ENCODE data around the gene NTM.
"Not testable (repeated sequence)": the region's sequence is repeated elsewhere in the genome, so short reads cannot be mapped to it uniquely, and the experiment has no call there.

NTM gene

DNA sequence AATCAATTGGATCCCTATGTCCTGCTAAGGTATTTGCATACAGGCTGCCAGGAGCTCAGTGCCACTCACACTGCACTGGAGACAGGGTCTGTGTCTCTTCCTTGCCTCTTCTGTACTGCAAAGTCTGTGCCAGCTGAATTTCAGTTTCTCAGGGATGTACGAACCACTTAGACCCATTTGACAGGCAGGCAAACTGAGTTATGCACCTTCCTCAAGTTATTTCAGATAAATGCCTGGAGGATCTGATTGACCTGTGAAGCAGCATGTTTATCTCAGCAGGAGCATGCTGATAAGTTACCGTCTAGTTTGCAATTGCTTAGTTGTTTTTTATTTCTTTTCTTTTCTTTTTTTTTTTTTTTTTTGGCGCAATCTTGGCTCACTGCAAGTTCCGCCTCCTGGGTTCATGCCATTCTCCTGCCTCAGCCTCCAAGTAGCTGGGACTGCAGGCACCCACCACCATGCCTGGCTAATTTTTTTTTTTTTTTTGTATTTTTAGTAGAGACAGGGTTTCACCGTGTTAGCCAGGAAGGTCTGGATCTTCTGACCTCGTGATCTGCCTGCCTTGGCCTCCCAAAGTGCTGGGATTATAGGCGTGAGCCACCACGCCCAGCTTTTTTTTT, 54.0 kb downstream of the NTM start:
- not testable (repeated sequence) for DNase-seq

GRCh38 chr11:131425285-131425684, 54.9 kb downstream of the NTM start:
- no peak for DNase-seq

DNA sequence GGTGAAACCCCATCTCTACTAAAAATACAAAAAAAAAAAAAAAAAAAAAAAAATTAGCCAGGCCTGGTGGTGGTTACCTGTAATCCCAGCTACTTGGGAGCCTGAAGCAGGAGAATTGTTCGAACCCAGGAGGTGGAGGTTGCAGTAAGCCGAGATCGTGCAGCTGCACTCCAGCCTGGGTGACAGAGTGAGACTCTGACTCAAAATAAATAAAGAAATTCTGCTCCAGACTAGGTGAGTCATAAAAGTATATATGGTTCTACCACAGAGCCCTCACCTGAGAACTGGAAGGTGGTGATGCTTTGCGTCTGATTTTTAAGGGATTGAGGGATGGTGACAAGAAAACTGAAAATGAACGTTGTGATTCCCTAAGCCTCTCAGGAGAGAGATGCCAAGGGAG, 58.4 kb downstream of the NTM start:
- no peak for DNase-seq

DNA sequence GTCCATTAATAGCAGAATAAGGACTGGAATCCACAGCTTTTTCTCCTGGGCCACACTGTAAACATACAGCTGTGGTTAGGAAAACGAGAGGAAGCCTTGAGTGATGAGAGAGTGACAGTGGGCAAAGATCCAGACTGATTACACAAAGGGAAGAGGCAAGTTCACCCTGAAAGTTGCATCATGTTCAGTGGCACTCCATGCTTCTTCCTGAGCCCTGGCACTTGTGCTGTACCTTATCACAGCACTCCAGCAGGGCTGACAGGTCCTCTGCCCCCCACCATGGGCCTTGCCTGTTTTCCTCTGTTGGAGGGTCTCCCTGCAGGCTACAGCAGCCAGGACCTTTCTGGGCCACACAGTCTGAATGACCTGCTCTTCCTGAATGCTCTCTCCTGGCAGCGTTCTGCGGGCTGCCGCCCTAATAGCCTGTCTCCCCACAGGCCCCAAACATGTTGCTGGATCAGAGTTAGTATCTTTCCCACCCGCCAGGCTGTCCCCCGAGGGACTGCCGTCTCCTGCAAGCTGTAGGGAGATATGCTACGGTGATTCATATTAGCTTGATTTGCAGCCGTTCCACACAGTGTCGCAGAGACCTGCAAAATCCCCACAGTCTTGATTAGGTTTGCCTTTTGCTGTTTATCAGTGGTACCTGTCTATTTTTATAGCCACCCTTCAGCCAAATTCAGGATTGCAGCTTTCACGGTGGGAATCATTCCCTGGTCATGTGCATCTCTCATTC, 60.2 kb downstream of the NTM start:
- peak; percentile 17 for DNase-seq

DNA sequence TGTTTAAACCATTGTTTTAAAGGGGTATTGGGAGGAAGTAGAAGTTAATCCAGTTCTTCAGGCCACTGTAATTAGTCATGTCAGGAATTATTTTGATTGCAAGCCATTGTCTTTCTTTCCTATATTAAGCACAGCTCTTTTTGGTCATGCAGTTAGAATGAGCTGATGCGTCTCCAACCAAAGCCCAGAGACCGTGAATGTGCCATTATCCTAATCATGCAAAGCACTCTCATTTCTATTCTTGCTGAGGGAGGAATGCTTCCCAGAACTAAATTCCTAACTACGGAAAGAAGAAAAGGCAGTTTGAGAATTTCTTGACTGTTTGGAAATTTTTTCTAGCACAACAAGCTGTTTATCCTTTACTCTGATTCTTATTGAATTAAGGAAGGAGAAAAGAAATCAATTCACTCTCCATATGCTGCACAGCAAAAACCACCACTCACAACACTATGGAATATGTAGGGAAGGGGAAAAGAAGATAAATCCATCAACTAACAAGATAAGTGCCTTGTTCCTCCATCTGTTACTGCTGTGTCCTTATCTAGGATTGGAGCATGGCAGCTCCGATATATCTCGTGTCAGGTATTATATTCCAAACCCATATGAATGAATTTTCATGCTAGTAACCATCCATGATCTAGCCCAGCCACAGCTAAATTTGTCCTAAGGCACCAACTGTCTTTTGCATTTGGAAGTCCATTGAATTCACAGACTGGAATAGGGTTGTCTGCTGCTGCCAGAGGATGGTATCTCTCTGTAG, 70.8 kb downstream of the NTM start:
- DNase-seq, result no peak

DNA sequence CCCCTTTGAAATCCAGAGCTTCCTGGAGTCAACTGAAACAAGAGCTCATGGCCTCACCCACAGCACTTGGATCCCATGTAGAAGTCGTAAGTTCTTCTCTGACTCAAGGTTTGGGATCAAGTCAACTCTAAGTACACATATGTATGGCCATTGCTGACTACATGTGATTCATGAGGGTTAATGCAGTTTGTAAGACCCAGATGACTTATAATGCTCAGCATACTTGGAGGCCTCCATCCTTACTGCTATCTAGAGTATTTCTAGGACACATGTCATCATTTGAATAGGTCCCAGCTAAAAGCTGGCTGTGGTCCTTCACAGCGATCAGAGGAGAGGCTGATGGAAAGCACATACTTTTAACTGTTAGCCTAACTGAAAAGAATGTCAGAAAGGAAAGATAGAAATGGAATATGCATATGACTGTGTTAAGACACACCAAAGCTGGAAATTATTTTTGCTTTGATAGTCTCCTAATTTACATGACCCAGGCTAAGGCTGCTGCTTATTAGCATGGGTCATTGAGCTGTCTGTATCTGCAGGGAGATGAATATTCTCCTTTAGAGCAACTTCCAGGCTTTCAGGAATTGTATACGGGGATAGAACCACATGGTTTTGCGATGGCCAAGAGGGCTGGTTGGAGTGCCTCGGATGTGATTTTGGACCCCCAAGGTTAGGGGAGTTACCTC, 76.3 kb downstream of the NTM start:
- DNase-seq, result no peak

GRCh38 chr11:131447277-131447815, 76.9 kb downstream of the NTM start:
- DNase-seq, result no peak

DNA sequence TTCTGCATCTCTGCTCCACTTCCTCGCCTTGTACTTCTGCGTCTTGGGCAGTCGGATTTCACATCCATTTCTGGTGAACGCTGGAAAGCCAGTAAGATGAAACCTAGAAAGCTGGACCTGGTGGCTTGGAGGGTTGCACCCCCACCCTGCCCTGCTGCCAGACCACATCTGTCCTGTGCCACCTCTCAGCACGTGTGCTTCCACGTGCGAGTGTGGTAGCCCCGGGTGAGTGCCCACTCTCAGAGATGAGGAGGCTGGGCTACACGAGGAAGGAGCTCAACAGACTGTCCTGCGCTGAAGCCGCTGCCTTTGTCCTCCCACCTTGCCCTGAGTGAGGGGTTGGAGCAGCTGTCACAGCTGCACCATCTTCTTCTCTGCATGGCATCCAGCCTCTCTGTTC, 77.5 kb downstream of the NTM start:
- no peak for DNase-seq

DNA sequence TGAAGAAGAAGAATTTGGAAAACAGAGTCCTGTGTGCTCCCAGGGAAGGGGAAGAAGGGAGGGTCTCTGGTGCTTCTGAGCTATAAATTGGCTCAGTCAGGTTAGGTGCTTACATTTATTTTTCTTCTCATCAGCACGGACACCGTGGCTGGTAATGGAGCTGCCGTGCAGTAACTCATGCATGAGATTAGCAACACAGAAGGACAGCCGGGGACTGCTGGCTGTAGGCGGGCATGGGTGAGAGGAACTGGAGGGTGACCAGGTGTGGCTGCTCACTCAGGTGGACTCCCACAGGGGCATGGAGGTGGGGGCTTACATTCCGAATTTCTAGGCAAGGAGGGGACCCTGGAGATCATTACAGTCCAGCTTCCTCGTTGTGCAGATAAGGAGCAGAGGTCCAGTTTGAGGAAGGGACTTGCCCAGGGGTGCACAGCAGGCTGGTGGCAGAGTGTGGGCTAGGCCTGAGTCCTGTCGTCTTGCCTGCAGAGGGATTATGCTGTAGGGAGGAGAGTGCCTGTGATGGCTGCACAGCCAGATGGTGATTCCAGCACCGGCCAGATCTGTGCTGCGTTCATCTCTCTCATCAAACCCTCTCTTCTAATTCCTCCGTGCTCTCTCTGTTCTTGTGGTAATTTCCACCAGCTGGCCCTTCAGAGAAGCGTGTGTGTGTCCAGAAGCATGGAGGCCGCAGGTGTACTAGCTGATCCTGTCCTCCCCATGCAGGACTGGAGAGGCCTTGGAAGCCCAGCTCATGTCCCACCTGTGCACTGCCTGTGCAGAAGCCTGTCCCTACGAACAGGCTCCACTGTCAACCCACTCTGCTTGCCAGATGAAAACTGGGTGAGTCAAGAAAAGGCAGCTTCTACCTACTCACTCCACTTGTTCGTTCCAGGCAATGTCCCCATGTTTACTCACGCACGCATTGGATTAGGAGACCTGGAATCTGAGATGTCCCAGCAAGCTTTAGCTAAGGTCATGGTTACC, 78.9 kb downstream of the NTM start:
- DNase-seq, result no peak

GRCh38 chr11:131454490-131454889, 84.1 kb downstream of the NTM start:
- DNase-seq, result no peak

GRCh38 chr11:131454989-131455388, 84.6 kb downstream of the NTM start:
- DNase-seq, result no peak

- DNase-seq, result no peak
Observed at GRCh38 chr11:131455843-131456704, 85.7 kb downstream of the NTM start.

- DNase-seq, result no peak
Observed at GRCh38 chr11:131457163-131457562, 86.7 kb downstream of the NTM start.

- DNase-seq, result no peak
Observed at GRCh38 chr11:131458421-131458820, 88.0 kb downstream of the NTM start.

GRCh38 chr11:131460931-131461330, 90.5 kb downstream of the NTM start:
- no peak for DNase-seq

GRCh38 chr11:131462622-131463021, 92.2 kb downstream of the NTM start:
- no peak for DNase-seq

DNA sequence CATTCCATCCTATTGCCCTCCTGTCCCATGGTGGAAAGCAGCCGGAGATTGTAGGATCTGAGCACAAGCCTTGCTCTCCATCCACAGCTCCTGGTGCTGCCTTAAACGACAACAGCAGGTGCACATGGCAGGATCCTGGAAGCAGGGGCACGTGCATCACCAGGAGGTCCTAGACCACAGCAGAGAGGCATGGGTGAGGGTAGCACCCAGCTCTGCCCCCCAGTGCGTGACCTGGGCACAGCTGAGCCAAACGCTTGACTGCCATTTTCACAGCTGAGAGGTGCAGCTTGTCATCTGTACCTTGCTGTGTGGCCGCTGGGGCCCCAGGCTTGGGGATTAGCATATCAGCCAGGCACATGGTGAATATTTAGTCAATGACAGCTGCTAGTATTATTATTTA, 92.7 kb downstream of the NTM start:
- DNase-seq, result no peak

GRCh38 chr11:131463649-131464425, 93.4 kb downstream of the NTM start:
- DNase-seq, result peak; percentile 18

GRCh38 chr11:131464461-131464860, 94.0 kb downstream of the NTM start:
- DNase-seq, result no peak

GRCh38 chr11:131465039-131465438, 94.6 kb downstream of the NTM start:
- DNase-seq, result no peak

Data from hematopoietic multipotent progenitor cell treated with erythropoietin and hydrocortisone succinate and interleukin-3 and kit ligand, for 4 days (in vitro differentiated cells).